Stimulated activated CD8-positive, alpha-beta memory T cell treated with anti-CD3 and anti-CD28 coated beads, Interleukin-4, amount 100 ng/mL, for 1 hour (primary cell): ENCODE results near the gene LRRC27.

Experiments used
- DNase-seq, 2 donors: peaks; one replicate each; pipeline ENCODE4 v3.0.0-alpha.2; 2020; ENCODE audit warnings: low read depth in 2 of 2, low spot score in 1 of 2

The LRRC27 gene

GRCh38 chr10:132300582-132300981, 31.4 kb upstream of the LRRC27 start:
- no peak for DNase-seq

GRCh38 chr10:132301371-132302330, 30.3 kb upstream of the LRRC27 start:
- no peak for DNase-seq

GRCh38 chr10:132302421-132303310, 29.3 kb upstream of the LRRC27 start:
- no peak for DNase-seq

- no peak for DNase-seq
Measured at GRCh38 chr10:132303361-132304115, 28.5 kb upstream of the LRRC27 start.

GRCh38 chr10:132304756-132305509, 27.1 kb upstream of the LRRC27 start:
- no peak for DNase-seq

- DNase-seq: no peak
Measured at GRCh38 chr10:132305654-132306342, 26.2 kb upstream of the LRRC27 start.

- no peak for DNase-seq
Measured at GRCh38 chr10:132306343-132306685, 25.7 kb upstream of the LRRC27 start.

- no peak for DNase-seq
Measured at GRCh38 chr10:132306864-132307751, 24.9 kb upstream of the LRRC27 start.

- DNase-seq: peak; percentile 82 to 86
Measured at GRCh38 chr10:132307823-132308586, 24.0 kb upstream of the LRRC27 start, which contains the start of gene STK32C. TSS of gene STK32C (minus strand) at chr10:132307950. CDS start at chr10:132307833, 117 bp downstream.

- DNase-seq: no peak
Measured at GRCh38 chr10:132308587-132309470, 23.2 kb upstream of the LRRC27 start.

- no peak for DNase-seq
Measured at GRCh38 chr10:132309471-132309865, 22.5 kb upstream of the LRRC27 start.

GRCh38 chr10:132309879-132310591, 22.0 kb upstream of the LRRC27 start:
- DNase-seq: no peak

GRCh38 chr10:132310701-132311337, 21.2 kb upstream of the LRRC27 start:
- DNase-seq: no peak

- no peak for DNase-seq
Measured at GRCh38 chr10:132311338-132311939, 20.6 kb upstream of the LRRC27 start.

- DNase-seq: no peak
Measured at GRCh38 chr10:132313305-132313704, 18.7 kb upstream of the LRRC27 start.

- no peak for DNase-seq
Measured at GRCh38 chr10:132313865-132314264, 18.1 kb upstream of the LRRC27 start.
